K562 (cell line): ENCODE data around the gene HTR3B. TPM values are rescaled to one million over a fixed set of nuclear protein-coding genes. Genes with fewer than 3 reads are reported as not detected.
A peak's percentile ranks its signal among the peaks of the same experiment; 100 is the strongest.

Source experiments
- BMI1 ChIP-seq: fragments of 150-350 bp; IDR thresholded peaks from 2 replicates; pipeline ENCODE4 v1.6.1; 2014; ENCODE audit warnings: low read length
- DDX20 ChIP-seq: fragments of 450-650 bp; IDR thresholded peaks from 2 replicates; pipeline ENCODE4 v1.6.1; 2016; ENCODE audit warnings: missing genetic modification characterization, low read depth, mild to moderate bottlenecking, missing compliant biosample characterization, moderate library complexity
- DEAF1 ChIP-seq: fragments of 450-650 bp; formaldehyde crosslinking; IDR thresholded peaks from 2 replicates; pipeline ENCODE4 v1.4.0; 2020; ENCODE audit warnings: mild to moderate bottlenecking, moderate library complexity
- ELF2 ChIP-seq: fragments of 250-450 bp; sonication (Bioruptor Pico); IDR thresholded peaks from 2 replicates; pipeline ENCODE4 v1.5.0; 2021; ENCODE audit warnings: mild to moderate bottlenecking
- ESRRA ChIP-seq: fragments of 450-650 bp; IDR thresholded peaks from 2 replicates; pipeline ENCODE4 v1.6.1; 2014; ENCODE audit warnings: low read depth, mild to moderate bottlenecking, moderate library complexity, borderline replicate concordance
- GTF2E2 ChIP-seq: fragments of 200-800 bp; sonication (Bioruptor generic); IDR thresholded peaks from 2 replicates; pipeline ENCODE4 v1.6.1; 2016; ENCODE audit warnings: missing genetic modification characterization, missing compliant biosample characterization
- GTF3C2 ChIP-seq: IDR thresholded peaks from 3 replicates; pipeline ENCODE4 v1.6.1; 2011; ENCODE audit warnings: borderline replicate concordance, mild to moderate bottlenecking, moderate library complexity; ENCODE audit not compliant: insufficient read length; ENCODE audit errors: extremely low read depth
- HDAC2 ChIP-seq: fragments of 450-650 bp; IDR thresholded peaks from 2 replicates; pipeline ENCODE4 v1.6.1; 2016; ENCODE audit warnings: mild to moderate bottlenecking
- MBD2 ChIP-seq: sonication (generic); IDR thresholded peaks from 2 replicates; pipeline ENCODE4 v1.6.1; 2016; ENCODE audit warnings: low read depth, borderline replicate concordance
- NCOA6 ChIP-seq: fragments of 450-650 bp; IDR thresholded peaks from 2 replicates; pipeline ENCODE4 v1.6.1; 2017; ENCODE audit warnings: mild to moderate bottlenecking
- NR2F6 ChIP-seq: fragments of 450-650 bp; formaldehyde crosslinking; IDR thresholded peaks from 2 replicates; pipeline ENCODE4 v1.4.0; 2020; ENCODE audit warnings: mild to moderate bottlenecking
- PKNOX1 ChIP-seq: fragments of 450-650 bp; IDR thresholded peaks from 2 replicates; pipeline ENCODE4 v1.6.1; 2016
- RBM15 ChIP-seq: fragments of 200-400 bp; formaldehyde crosslinking; IDR thresholded peaks from 2 replicates; pipeline ENCODE4 v1.6.1; 2018; ENCODE audit warnings: mild to moderate bottlenecking, low read length, moderate library complexity; ENCODE audit not compliant: insufficient read depth
- SAP30 ChIP-seq: fragments of 200-600 bp; sonication (generic); IDR thresholded peaks from 2 replicates; pipeline ENCODE4 v1.6.1; 2012; ENCODE audit warnings: borderline replicate concordance, low read depth, mild to moderate bottlenecking, moderate library complexity, low read length, control low read depth, inconsistent platforms; ENCODE audit not compliant: insufficient read depth, poor library complexity, severe bottlenecking
- STAT5A ChIP-seq: IDR thresholded peaks from 2 replicates; pipeline ENCODE4 v1.6.1; 2012; ENCODE audit warnings: low read length, inconsistent platforms, borderline replicate concordance
- TOE1 ChIP-seq, 2 experiments: fragments of 450-650 bp in 1 of 2; sonication (generic) in 1 of 2; formaldehyde crosslinking in 1 of 2; IDR thresholded peaks; 2 replicates each; pipeline versions ENCODE4 v1.7.1 to v1.8.0; 2016 to 2022; ENCODE audit warnings: borderline replicate concordance in 2 of 2, mild to moderate bottlenecking in 2 of 2, antibody characterized with exemption in 1 of 2, inconsistent platforms in 1 of 2, low read depth in 1 of 2, missing genetic modification reagents in 1 of 2, moderate library complexity in 1 of 2
- ZBTB8A ChIP-seq: fragments of 450-650 bp; IDR thresholded peaks from 2 replicates; pipeline ENCODE4 v1.6.1; 2018; ENCODE audit warnings: mild to moderate bottlenecking, moderate library complexity; ENCODE audit not compliant: partially characterized antibody
- ZNF23 ChIP-seq: fragments of 250-450 bp; sonication (Bioruptor Pico); IDR thresholded peaks from 2 replicates; pipeline ENCODE4 v1.4.0; 2020; ENCODE audit warnings: mild to moderate bottlenecking
- ZNF316 ChIP-seq: fragments of 450-650 bp; IDR thresholded peaks from 2 replicates; pipeline ENCODE4 v1.6.1; 2016
- ZNF395 ChIP-seq: fragments of 200-800 bp; sonication (Bioruptor generic); IDR thresholded peaks from 2 replicates; pipeline ENCODE4 v1.6.1; 2017; ENCODE audit warnings: missing genetic modification characterization, missing compliant biosample characterization
- polyA plus RNA-seq, 8 experiments: library from polyadenylated mRNA; depleted of rRNA in 4 of 8; stranded (reverse) in 5 of 8; unstranded in 3 of 8; fragments of >200 nt; fragmentation: Nextera tagmentation in 2 of 8; fragmentation: Illumina TruSeq in 1 of 8; extraction: Ambion mirVana in 2 of 8; extraction: Trizol in 1 of 8; gene quantifications; 2 replicates each; pipeline versions ENCODE4 v1.2.1 to v1.2.3, GENCODE V29; 2011 to 2014; ENCODE audit warnings: inconsistent platforms in 1 of 8, missing spikeins in 1 of 8
- total RNA-seq, 7 experiments: library from RNA; depleted of rRNA in 6 of 7; stranded (reverse); fragments of >200 nt in 6 of 7; fragmentation: Illumina TruSeq in 2 of 7; extraction: Trizol in 2 of 7; gene quantifications; 2 replicates each; pipeline versions ENCODE4 v1.2.1 to v1.2.3, GENCODE V29; 2011 to 2021; ENCODE audit warnings: low replicate concordance in 1 of 7

The HTR3B gene
- total and polyA plus RNA-seq, 9 of the 15 experiments (the other 6 are each of a cell fraction or from before 2014, with no cell fraction given): not detected

- TF ChIP-seq HDAC2 (peak; percentile 52; the same call in 1 of the 2 replicates), TOE1 (IDR thresholded peaks at IDR 0.05; ENCODE audit: borderline replicate concordance) (peak; percentile 99), TOE1 (CRISPR knock-in tag; IDR thresholded peaks at IDR 0.05; ENCODE audit: borderline replicate concordance, low read depth) (no peak), ZNF395 (CRISPR knock-in tag) (peak; percentile 80), GTF2E2 (no peak; the same call in 1 of the 2 replicates), NR2F6 (CRISPR knock-in tag) (no peak), BMI1 (no peak), NCOA6 (peak; percentile 44; the same call in 1 of the 2 replicates), DDX20 (tag) (no peak), SAP30 (peak; percentile 16), ESRRA (peak; percentile 9; the same call in 1 of the 2 replicates), MBD2 (peak; percentile 69; the same call in 1 of the 2 replicates), STAT5A (no peak), RBM15 (no peak), GTF3C2 (no peak), ZBTB8A (no peak), ZNF316 (0 out of 2 replicates have a peak, but pooled peaks have one; percentile 1), DEAF1 (CRISPR knock-in tag) (no peak), ELF2 (CRISPR knock-in tag) (0 out of 2 replicates have a peak, but pooled peaks have one; percentile 20), PKNOX1 (peak; percentile 32; the same call in 1 of the 2 replicates), ZNF23 (no peak)
These were observed 29.1 kb upstream of the HTR3B start, which contains the start of gene USP28 (continued) for GRCh38 chr11:113875234-113876073.
